ENCODE results near the gene SRGAP1.
"Not testable (repeated sequence)": the region's sequence is repeated elsewhere in the genome, so short reads cannot be mapped to it uniquely, and the experiment has no call there.

Gene SRGAP1

GRCh38 chr12:63867053-63867452, 22.6 kb downstream of the SRGAP1 start:
- DNase-seq (ENCODE audit: low read depth in 2 of 2): no peak

- DNase-seq (ENCODE audit: low read depth in 2 of 2): no peak
Measured at GRCh38 chr12:63869656-63870055, 25.2 kb downstream of the SRGAP1 start.

DNA sequence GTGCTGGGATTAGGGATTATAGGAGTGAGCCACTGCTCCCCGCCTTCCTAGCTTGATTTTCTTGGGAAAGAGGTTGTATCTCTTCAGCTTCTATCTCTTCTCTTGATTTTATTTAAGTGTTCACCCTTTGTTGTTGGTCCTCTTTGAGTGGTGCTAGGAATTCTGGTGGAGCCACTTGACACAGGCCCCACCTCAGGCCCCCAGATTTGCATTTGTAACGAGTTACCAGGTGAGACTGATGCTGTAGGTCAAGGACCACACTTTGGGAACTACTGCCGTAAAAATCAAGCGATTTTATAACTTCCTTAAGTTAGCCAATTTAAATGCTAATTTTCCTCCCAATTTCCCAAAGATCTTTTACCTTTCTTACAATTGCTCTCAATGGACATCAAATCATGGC, 26.3 kb downstream of the SRGAP1 start:
- DNase-seq (ENCODE audit: low read depth in 2 of 2): no peak

GRCh38 chr12:63874897-63875480, 30.5 kb downstream of the SRGAP1 start:
- DNase-seq (ENCODE audit: low read depth in 2 of 2): no peak

GRCh38 chr12:63875703-63876102, 31.2 kb downstream of the SRGAP1 start:
- DNase-seq (ENCODE audit: low read depth in 2 of 2): no peak

GRCh38 chr12:63876980-63877379, 32.5 kb downstream of the SRGAP1 start:
- DNase-seq (ENCODE audit: low read depth in 2 of 2): no peak

- DNase-seq (ENCODE audit: low read depth in 2 of 2): no peak
Measured at GRCh38 chr12:63877693-63878092, 33.2 kb downstream of the SRGAP1 start.

GRCh38 chr12:63880235-63880634, 35.7 kb downstream of the SRGAP1 start:
- not testable (repeated sequence) for DNase-seq (ENCODE audit: low read depth in 2 of 2)

- no peak for DNase-seq (ENCODE audit: low read depth in 2 of 2)
Measured at GRCh38 chr12:63880742-63881263, 36.3 kb downstream of the SRGAP1 start.

GRCh38 chr12:63882844-63883243, 38.3 kb downstream of the SRGAP1 start:
- no peak for DNase-seq (ENCODE audit: low read depth in 2 of 2)

DNA sequence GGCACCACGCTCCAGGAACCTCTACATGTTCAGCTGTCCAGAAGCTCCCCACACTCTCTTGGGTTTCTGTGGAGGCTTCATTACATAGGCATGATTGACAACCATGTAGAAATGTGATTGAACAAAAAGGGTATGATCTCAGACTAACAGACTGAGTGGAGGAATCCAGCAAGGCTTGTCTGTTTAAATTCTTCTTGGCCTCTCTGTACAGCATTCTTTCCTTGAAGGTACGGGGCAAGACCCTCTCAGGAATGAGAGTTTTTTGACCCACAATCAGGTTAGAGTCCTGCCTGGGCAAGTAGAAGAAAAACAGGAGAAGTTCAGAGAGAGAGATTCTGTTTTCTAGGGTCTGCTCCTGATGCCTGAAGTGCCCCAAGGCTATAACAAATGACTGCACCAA, 40.9 kb downstream of the SRGAP1 start:
- no peak for DNase-seq (ENCODE audit: low read depth in 2 of 2)

DNA sequence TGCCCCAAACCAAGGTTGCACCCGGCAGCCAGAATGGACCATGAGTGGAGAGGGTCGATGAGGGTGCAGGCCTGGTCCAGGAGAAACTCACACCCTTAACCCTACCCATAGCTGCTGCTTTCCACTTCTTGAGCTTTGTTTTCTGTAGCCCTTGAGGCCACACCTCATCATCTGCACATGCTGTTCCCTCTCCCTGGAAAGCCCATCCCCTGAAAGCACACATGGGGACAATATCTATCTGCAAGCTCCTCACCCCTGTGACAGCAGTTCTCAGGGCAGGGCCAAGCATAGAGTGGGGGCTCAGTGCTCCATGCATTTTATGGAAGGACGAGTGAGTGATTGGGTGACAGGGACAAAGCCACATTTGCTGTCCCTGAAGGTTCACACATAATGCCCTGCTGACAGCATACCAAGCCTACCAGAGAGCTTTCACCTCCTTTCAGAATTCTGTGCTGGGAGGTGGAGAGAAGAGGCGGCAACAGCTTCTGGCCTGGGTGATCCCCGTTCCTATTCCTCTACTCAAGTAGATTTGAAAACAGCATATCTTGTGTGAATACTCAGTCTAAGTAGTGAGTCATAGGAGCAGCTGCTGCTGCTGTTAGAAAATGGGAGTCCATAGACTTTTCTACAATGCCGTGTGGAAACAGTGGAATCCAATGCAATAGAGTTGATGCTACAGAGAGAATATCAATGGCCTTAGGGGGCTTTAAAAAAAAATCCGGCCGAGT, 44.6 kb downstream of the SRGAP1 start:
- DNase-seq (ENCODE audit: low read depth in 2 of 2): peak; percentile 11 to 31

DNA sequence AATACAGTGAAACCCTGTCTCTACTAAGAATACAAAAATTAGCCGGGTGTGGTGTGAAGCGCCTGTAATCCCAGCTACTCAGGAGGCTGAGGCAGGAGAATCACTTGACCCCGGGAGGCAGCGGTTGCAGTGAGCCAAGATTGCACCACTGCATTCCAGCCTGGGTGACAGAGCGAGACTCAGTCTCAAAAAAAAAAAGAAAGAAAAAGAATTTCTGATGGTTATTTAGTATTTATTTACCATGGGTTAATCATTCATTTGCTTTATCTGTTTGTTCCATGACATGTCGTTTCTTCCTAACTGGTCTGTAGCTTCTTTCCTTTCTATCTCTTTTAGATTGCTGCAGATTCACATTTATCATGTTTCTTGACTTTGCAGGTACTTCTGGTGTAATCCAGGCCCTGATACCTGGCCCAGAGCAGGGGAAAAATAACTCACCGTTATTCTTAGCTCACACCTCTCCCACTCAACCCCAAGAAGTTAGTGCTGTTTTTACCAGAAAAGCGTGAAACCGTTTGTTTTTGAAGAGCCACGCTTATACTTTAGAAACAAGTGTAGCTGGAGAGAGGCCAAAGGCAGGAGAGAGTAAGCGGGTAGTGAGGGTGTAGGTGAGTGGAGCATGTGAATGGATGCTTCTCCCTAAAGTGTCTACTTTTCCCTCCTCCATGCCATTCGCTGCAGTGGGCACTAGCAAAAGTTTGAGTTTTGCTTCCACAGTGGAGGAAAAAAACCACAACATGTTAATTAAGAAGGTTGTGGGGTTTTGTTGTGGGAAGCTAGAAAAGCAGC, 45.4 kb downstream of the SRGAP1 start:
- DNase-seq (ENCODE audit: low read depth in 2 of 2): no peak

DNA sequence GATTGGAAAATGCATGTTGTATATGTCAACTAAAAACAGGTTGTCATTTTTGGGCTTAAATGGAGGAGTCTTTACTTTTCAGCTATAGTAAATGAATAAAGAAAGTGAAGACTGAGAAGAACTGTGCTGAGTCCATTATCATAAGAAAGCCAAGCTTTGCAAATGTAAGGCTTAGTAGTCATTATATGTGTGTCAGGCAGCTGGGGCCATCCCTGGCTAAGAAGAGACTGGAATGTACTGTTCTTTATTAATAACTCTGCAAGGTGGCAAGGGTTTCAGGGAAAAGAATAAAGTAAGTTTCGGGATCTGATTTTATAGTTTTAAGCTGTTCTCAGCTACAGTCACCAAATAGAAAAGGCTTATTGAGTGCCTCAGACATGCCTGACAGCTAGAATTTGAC, 48.7 kb downstream of the SRGAP1 start:
- DNase-seq (ENCODE audit: low read depth in 2 of 2): no peak

DNA sequence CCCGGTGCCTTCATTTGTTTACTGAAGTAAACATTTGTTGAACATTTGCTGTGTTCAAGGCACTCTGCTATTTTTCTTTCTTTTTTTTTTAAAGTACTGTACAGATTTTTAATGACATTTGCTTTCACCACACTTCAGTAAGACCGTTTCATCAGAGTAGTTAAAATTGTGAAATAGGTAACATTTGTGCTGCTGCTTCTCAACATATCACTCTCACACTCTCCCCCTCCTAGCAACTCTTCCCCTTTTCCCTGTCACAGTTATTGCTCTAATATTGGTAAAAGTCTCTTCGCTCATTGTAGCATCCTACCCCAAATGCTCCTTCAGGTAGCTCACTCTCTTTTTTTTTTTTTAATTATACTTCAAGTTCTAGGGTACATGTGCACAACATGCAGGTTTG, 49.6 kb downstream of the SRGAP1 start:
- no peak for DNase-seq (ENCODE audit: low read depth in 2 of 2)

- DNase-seq (ENCODE audit: low read depth in 2 of 2): no peak
Measured at GRCh38 chr12:63895841-63896240, 51.3 kb downstream of the SRGAP1 start.

GRCh38 chr12:63897931-63898330, 53.4 kb downstream of the SRGAP1 start:
- DNase-seq (ENCODE audit: low read depth in 2 of 2): no peak

GRCh38 chr12:63898764-63899337, 54.4 kb downstream of the SRGAP1 start:
- DNase-seq (ENCODE audit: low read depth in 2 of 2): no peak

DNA sequence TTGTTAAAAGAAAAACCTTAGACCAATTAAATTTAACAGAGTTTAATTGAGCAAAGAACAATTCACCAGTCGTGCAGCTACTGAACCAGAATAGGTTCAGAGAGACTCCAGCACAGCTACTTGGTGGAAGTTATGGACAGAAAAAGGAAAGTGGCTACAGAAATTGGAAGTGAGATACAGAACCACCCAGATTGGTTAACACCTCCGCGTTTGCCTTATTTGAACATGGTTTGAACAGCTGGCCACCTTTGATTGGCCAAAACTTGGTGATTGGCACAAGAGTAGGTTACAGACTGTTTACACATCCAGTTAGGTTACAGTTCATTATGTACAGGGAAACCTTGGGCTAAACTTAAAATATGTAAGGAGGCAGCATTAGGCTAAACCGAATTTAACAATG, 54.9 kb downstream of the SRGAP1 start:
- DNase-seq (ENCODE audit: low read depth in 2 of 2): no peak

DNA sequence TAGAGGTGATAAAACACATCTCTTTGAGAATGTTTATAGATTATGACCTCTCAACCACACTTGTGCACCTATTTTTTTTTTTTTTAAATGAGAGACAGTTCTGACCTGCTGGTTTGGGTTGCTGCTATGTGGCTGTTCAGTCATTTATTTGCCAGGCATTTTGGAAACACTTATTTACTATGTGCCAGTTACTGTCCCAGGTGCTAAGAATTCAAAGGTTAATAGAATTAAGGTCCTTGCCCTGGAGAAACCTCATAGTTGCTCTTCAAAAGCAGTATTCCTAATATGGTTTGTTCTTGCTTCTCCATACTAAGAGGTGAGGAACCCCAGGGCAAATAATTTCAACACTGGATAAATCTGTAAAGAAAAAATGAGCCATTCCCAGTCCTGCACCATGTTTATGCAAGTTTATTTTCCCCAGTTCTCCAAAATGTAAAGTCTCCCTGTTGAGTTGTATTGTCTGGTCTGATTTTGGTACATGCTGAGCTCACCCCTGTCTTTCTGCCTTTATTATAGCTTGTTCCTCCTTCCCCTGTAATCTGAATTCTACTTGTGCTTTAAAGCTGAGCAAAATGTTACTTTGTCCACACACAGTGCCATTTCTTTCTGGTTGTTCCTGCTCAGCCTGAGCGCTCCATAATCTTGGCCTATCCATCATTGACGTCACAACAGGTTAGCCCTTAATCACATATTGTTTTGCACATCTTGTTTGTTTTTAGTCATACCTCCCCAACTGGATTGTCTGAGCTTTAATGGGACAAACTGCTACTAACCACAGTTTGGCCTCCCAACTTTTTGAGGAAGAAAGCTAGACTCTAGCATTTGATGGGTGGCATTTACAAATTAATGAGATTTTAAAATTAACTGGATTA, 56.7 kb downstream of the SRGAP1 start:
- no peak for DNase-seq (ENCODE audit: low read depth in 2 of 2)

GRCh38 chr12:63904653-63905052, 60.2 kb downstream of the SRGAP1 start:
- no peak for DNase-seq (ENCODE audit: low read depth in 2 of 2)
